ENCODE results near the gene OR9Q2. TPM values are rescaled to one million over a fixed set of nuclear protein-coding genes. Genes with fewer than 3 reads are reported as not detected.

The OR9Q2 gene
- total RNA-seq, 1 experiment from 2014 or later, result not detected

GRCh38 chr11:58186938-58187337 is 1.9 kb upstream of the OR9Q2 start:
- H3K9me3 Mint-ChIP-seq (ENCODE audit: unreplicated experiment), result peaks cover 38% of the 10 kb centered on the region
- TF ChIP-seq, protein P1, sequence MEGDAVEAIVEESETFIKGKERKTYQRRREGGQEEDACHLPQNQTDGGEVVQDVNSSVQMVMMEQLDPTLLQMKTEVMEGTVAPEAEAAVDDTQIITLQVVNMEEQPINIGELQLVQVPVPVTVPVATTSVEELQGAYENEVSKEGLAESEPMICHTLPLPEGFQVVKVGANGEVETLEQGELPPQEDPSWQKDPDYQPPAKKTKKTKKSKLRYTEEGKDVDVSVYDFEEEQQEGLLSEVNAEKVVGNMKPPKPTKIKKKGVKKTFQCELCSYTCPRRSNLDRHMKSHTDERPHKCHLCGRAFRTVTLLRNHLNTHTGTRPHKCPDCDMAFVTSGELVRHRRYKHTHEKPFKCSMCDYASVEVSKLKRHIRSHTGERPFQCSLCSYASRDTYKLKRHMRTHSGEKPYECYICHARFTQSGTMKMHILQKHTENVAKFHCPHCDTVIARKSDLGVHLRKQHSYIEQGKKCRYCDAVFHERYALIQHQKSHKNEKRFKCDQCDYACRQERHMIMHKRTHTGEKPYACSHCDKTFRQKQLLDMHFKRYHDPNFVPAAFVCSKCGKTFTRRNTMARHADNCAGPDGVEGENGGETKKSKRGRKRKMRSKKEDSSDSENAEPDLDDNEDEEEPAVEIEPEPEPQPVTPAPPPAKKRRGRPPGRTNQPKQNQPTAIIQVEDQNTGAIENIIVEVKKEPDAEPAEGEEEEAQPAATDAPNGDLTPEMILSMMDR (IDR thresholded peaks at IDR 0.05; ENCODE audit: insufficient read depth in 1 of 2, low read depth in 1 of 2, low read length in 1 of 2, severe bottlenecking in 1 of 2, unreplicated experiment in 1 of 2), result no peak
- BruUV-seq (replicated peaks), result no TSS peak
- H3K36me3 Mint-ChIP-seq (ENCODE audit: insufficient read depth, unreplicated experiment), result peaks cover 6% of the 10 kb centered on the region
- Histone ChIP-seq H3K4me3 (ENCODE audit: low read depth, low read length) (no peak overlapping the region), H3K4me1 (peaks cover 36% of the 10 kb centered on the region), H3K9me3 (peaks cover 4% of the 10 kb centered on the region), H3K27me3 (replicated peaks; ENCODE audit: control insufficient read depth, insufficient read depth, low read length) (no peaks in the 10 kb centered on the region), H3K36me3 (ENCODE audit: control insufficient read depth, insufficient read depth, low read length) (no peaks in the 10 kb centered on the region)
- H3K4me1 Mint-ChIP-seq (ENCODE audit: low read depth, unreplicated experiment), result peaks cover 28% of the 10 kb centered on the region
- intact Hi-C loops (cut with micrococcal nuclease; ENCODE audit: unreplicated experiment), result no loop called here
- DNase-seq, result no peak
- ChIA-PET POLR2A (no interaction called here), CTCF (no interaction called here)
- H3K27me3 Mint-ChIP-seq (ENCODE audit: insufficient read depth, unreplicated experiment), result no peaks in the 10 kb centered on the region
- H3K4me3 Mint-ChIP-seq (ENCODE audit: unreplicated experiment), result no peak overlapping the region
- H3K27ac Mint-ChIP-seq (ENCODE audit: unreplicated experiment), result no peak overlapping the region

DNA sequence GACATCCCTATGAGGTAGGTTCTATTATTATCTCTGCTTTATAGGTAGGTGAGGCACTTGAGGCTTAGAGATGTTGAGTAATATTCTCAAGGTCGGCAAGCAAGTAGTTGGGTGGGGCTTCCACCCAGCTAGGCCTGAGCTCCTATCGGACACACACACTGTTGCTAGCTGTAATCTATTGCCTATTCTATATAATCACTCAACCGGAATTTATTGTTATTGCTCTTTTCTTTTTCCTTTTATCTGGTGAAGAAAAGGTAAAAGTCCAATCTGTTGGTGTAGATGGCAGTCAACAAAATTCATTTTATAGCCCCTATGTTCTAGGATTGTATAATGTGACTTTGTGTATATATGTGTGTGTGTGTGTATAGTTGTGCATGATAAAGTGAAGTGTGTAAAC is 3.4 kb downstream of the OR9Q2 start:
- peak overlapping the region; percentile 83 for H3K27ac Mint-ChIP-seq (ENCODE audit: unreplicated experiment)
- H3K4me3 ChIP-seq (ENCODE audit: low read depth, low read length), result no peak overlapping the region
- intact Hi-C loops (cut with micrococcal nuclease; ENCODE audit: unreplicated experiment), result loop anchor here (1.0 to 2.0 kb wide), 2 partner anchors 27 to 59 kb away; no protein-coding TSS in a partner anchor
- BruUV-seq (replicated peaks), result no TSS peak
- H3K4me3 Mint-ChIP-seq (ENCODE audit: unreplicated experiment), result peak overlapping the region; percentile 27
- H3K9me3 ChIP-seq, result peaks cover 4% of the 10 kb centered on the region; the same call in 1 of the 2 replicates
- H3K4me1 ChIP-seq, result peaks cover 44% of the 10 kb centered on the region
- ChIA-PET CTCF (interaction anchor here (0.6 kb wide), 1 partner anchor 94 kb away, joined by 4 read pairs; no protein-coding TSS in a partner anchor), POLR2A (interaction anchor here (0.5 kb wide), 1 partner anchor 395 kb away, joined by 5 read pairs; no protein-coding TSS in a partner anchor)
- H3K27me3 Mint-ChIP-seq (ENCODE audit: insufficient read depth, unreplicated experiment), result no peaks in the 10 kb centered on the region
- H3K4me1 Mint-ChIP-seq (ENCODE audit: low read depth, unreplicated experiment), result peaks cover 37% of the 10 kb centered on the region
- no peaks in the 10 kb centered on the region for H3K27me3 ChIP-seq (replicated peaks; ENCODE audit: control insufficient read depth, insufficient read depth, low read length)
- H3K36me3 Mint-ChIP-seq (ENCODE audit: insufficient read depth, unreplicated experiment), result peaks cover 6% of the 10 kb centered on the region
- no peaks in the 10 kb centered on the region for H3K36me3 ChIP-seq (ENCODE audit: control insufficient read depth, insufficient read depth, low read length)
- TF ChIP-seq, protein P1 (IDR thresholded peaks at IDR 0.05; ENCODE audit: insufficient read depth in 1 of 2, low read depth in 1 of 2, low read length in 1 of 2, severe bottlenecking in 1 of 2, unreplicated experiment in 1 of 2), result no peak
- peak; percentile 71 to 87 for DNase-seq
- H3K9me3 Mint-ChIP-seq (ENCODE audit: unreplicated experiment), result peaks cover 34% of the 10 kb centered on the region

DNA sequence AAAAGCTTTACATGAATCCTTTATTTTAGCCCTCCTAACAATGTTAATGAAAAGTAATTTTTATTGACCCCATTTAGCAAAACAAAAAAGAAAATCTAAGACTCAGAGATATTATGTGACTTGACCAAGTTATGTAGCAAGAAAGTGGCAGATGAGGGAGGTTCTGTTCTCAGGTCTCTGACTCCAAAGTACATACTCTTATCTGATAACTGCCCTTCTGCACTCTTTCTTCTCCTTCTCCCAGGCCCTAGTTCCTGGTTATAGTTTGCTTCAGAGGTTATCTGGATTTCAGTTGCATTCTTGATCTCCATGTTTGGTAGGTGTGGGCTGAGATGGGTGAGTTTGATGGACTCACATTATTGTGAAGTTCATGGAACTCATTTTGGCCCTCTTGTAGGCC is 4.5 kb downstream of the OR9Q2 start:
- Mint-ChIP-seq H3K27ac (ENCODE audit: unreplicated experiment) (peak overlapping the region; percentile 27), H3K27me3 (ENCODE audit: insufficient read depth, unreplicated experiment) (no peaks in the 10 kb centered on the region), H3K36me3 (ENCODE audit: insufficient read depth, unreplicated experiment) (peaks cover 6% of the 10 kb centered on the region), H3K4me1 (ENCODE audit: low read depth, unreplicated experiment) (peaks cover 37% of the 10 kb centered on the region), H3K4me3 (ENCODE audit: unreplicated experiment) (no peak overlapping the region), H3K9me3 (ENCODE audit: unreplicated experiment) (peaks cover 44% of the 10 kb centered on the region)
- Histone ChIP-seq H3K4me3 (ENCODE audit: low read depth, low read length) (no peak overlapping the region), H3K9me3 (peaks cover 8% of the 10 kb centered on the region), H3K27me3 (replicated peaks; ENCODE audit: control insufficient read depth, insufficient read depth, low read length) (no peaks in the 10 kb centered on the region), H3K36me3 (ENCODE audit: control insufficient read depth, insufficient read depth, low read length) (no peaks in the 10 kb centered on the region), H3K4me1 (peaks cover 44% of the 10 kb centered on the region)
- TF ChIP-seq, protein P1 (IDR thresholded peaks at IDR 0.05; ENCODE audit: insufficient read depth in 1 of 2, low read depth in 1 of 2, low read length in 1 of 2, severe bottlenecking in 1 of 2, unreplicated experiment in 1 of 2), result no peak
- ChIA-PET CTCF (no interaction called here), POLR2A (no interaction called here)
- peak; percentile 32 to 47 for DNase-seq
- intact Hi-C loops (cut with micrococcal nuclease; ENCODE audit: unreplicated experiment), result loop anchor here (1.0 to 2.0 kb wide), 2 partner anchors 61 to 93 kb away; no protein-coding TSS in a partner anchor
- no TSS peak for BruUV-seq (replicated peaks)

All from Caco-2 (cell line).